WTC11 (cell line): ENCODE results near the gene PALD1. TPM values are rescaled to one million over a fixed set of nuclear protein-coding genes. Genes with fewer than 3 reads are reported as not detected.

ENCODE experiments used
- ATAC-seq: fragments of 200-7000 bp; cut with Tn5 transposase; 2 replicates; pipeline ENCODE4 v1.10.0; 2021; ENCODE audit warnings: mild to moderate bottlenecking, moderate library complexity
- CTCF ChIA-PET: fragments of 300-600 bp; sonication (Branson Sonifier 250); formaldehyde crosslinking; loops from one replicate; lab custom pipeline; 2021; ENCODE audit warnings: antibody characterized with exemption; lab: Charles Lee
- POLR2A ChIA-PET: fragments of 350-600 bp; sonication (Branson Sonifier 250); formaldehyde crosslinking; loops from one replicate; lab custom pipeline; 2021; ENCODE audit warnings: antibody characterized with exemption; lab: Charles Lee
- DNase-seq: peaks from one replicate; pipeline ENCODE4 v3.0.0; 2021; ENCODE audit warnings: low spot score
- H3K27ac Mint-ChIP-seq: 2 replicates; pipeline ENCODE4 v1.8.0; 2021; ENCODE audit warnings: mixed read lengths
- H3K27me3 Mint-ChIP-seq: 2 replicates; pipeline ENCODE4 v1.8.0; 2021; ENCODE audit warnings: low read depth, mild to moderate bottlenecking, moderate library complexity, mixed read lengths
- H3K36me3 Mint-ChIP-seq: 2 replicates; pipeline ENCODE4 v1.8.0; 2021; ENCODE audit warnings: mixed read lengths
- H3K4me1 Mint-ChIP-seq: 2 replicates; pipeline ENCODE4 v1.8.0; 2022; ENCODE audit warnings: mixed read lengths
- H3K4me3 Mint-ChIP-seq: 2 replicates; pipeline ENCODE4 v1.8.0; 2021; ENCODE audit warnings: mild to moderate bottlenecking, moderate library complexity, mixed read lengths
- H3K9me3 Mint-ChIP-seq: 2 replicates; pipeline ENCODE4 v1.8.0; 2021; ENCODE audit warnings: mixed read lengths
- CBFB ChIP-seq: sonication (generic); formaldehyde crosslinking; IDR thresholded peaks from 2 replicates; pipeline ENCODE4 v1.8.1; 2022; ENCODE audit warnings: mild to moderate bottlenecking, low read depth, missing genetic modification reagents
- CREB1 ChIP-seq: sonication (generic); formaldehyde crosslinking; IDR thresholded peaks from 2 replicates; pipeline ENCODE4 v1.8.0; 2023; ENCODE audit warnings: mild to moderate bottlenecking, missing genetic modification reagents
- ELF4 ChIP-seq: sonication (generic); formaldehyde crosslinking; IDR thresholded peaks from 2 replicates; pipeline ENCODE4 v1.8.1; 2022; ENCODE audit warnings: low read depth, mild to moderate bottlenecking, moderate library complexity, missing genetic modification reagents
- ETV6 ChIP-seq: sonication (generic); formaldehyde crosslinking; IDR thresholded peaks from 2 replicates; pipeline ENCODE4 v1.8.1; 2022; ENCODE audit warnings: mild to moderate bottlenecking, missing genetic modification reagents
- GABPB1 ChIP-seq: sonication (generic); formaldehyde crosslinking; IDR thresholded peaks from 2 replicates; pipeline ENCODE4 v1.8.1; 2023; ENCODE audit warnings: mild to moderate bottlenecking, missing genetic modification reagents
- GTF2I ChIP-seq: fragments of 250-450 bp; sonication (Bioruptor Pico); conservative IDR thresholded peaks from 2 replicates; pipeline ENCODE4 v1.4.0; 2021; ENCODE audit warnings: mild to moderate bottlenecking
- HMGA2 ChIP-seq: fragments of 250-450 bp; sonication (Bioruptor Pico); IDR thresholded peaks from 2 replicates; pipeline ENCODE4 v1.4.0; 2021; ENCODE audit warnings: mild to moderate bottlenecking, moderate library complexity
- MYBL2 ChIP-seq: sonication (generic); formaldehyde crosslinking; IDR thresholded peaks from 2 replicates; pipeline ENCODE4 v1.8.1; 2023; ENCODE audit warnings: mild to moderate bottlenecking, moderate library complexity, missing genetic modification reagents
- NFATC4 ChIP-seq: fragments of 250-450 bp; sonication (Bioruptor Pico); IDR thresholded peaks from 2 replicates; pipeline ENCODE4 v1.9.0; 2021; ENCODE audit warnings: mild to moderate bottlenecking
- NR2C2 ChIP-seq: sonication (generic); formaldehyde crosslinking; IDR thresholded peaks from 2 replicates; pipeline ENCODE4 v1.8.0; 2022; ENCODE audit warnings: mild to moderate bottlenecking, missing genetic modification reagents
- OVOL2 ChIP-seq: fragments of 250-450 bp; sonication (Bioruptor Pico); IDR thresholded peaks from 2 replicates; pipeline ENCODE4 v1.9.0; 2021; ENCODE audit warnings: mild to moderate bottlenecking, borderline replicate concordance
- PRRX2 ChIP-seq: fragments of 250-450 bp; sonication (Bioruptor Pico); IDR thresholded peaks from 2 replicates; pipeline ENCODE4 v1.8.0; 2021; ENCODE audit warnings: mild to moderate bottlenecking
- RELA ChIP-seq: sonication (generic); formaldehyde crosslinking; IDR thresholded peaks from 2 replicates; pipeline ENCODE4 v1.8.1; 2022; ENCODE audit warnings: missing genetic modification reagents, mild to moderate bottlenecking, borderline replicate concordance
- RORB ChIP-seq: fragments of 250-450 bp; sonication (Bioruptor Pico); IDR thresholded peaks from 2 replicates; pipeline ENCODE4 v1.9.0; 2021; ENCODE audit warnings: mild to moderate bottlenecking
- SMAD4 ChIP-seq: sonication (generic); formaldehyde crosslinking; IDR thresholded peaks from 2 replicates; pipeline ENCODE4 v1.8.0; 2022; ENCODE audit warnings: mild to moderate bottlenecking, missing genetic modification reagents
- SOX15 ChIP-seq: fragments of 250-450 bp; sonication (Bioruptor Pico); IDR thresholded peaks from 2 replicates; pipeline ENCODE4 v1.9.0; 2021; ENCODE audit warnings: mild to moderate bottlenecking
- TEAD1 ChIP-seq: sonication (generic); formaldehyde crosslinking; IDR thresholded peaks from 2 replicates; pipeline ENCODE4 v1.8.0; 2022; ENCODE audit warnings: mild to moderate bottlenecking, missing genetic modification reagents
- ZNF138 ChIP-seq: sonication (generic); formaldehyde crosslinking; conservative IDR thresholded peaks from 2 replicates; pipeline ENCODE4 v1.8.1; 2022; ENCODE audit warnings: mild to moderate bottlenecking, moderate library complexity, missing genetic modification reagents
- ZNF263 ChIP-seq: sonication (generic); formaldehyde crosslinking; IDR thresholded peaks from 2 replicates; pipeline ENCODE4 v1.8.1; 2022; ENCODE audit warnings: low read depth, mild to moderate bottlenecking, moderate library complexity, missing genetic modification reagents
- ZNF317 ChIP-seq: sonication (generic); formaldehyde crosslinking; IDR thresholded peaks from 2 replicates; pipeline ENCODE4 v1.8.1; 2023; ENCODE audit warnings: low read depth, mild to moderate bottlenecking, moderate library complexity, missing genetic modification reagents, borderline replicate concordance
- ZNF423 ChIP-seq: fragments of 250-450 bp; sonication (Bioruptor Pico); IDR thresholded peaks from 2 replicates; pipeline ENCODE4 v2.1.2; 2022; ENCODE audit warnings: mild to moderate bottlenecking, moderate library complexity
- total RNA-seq: library from RNA; stranded (reverse); gene quantifications from 3 replicates; pipeline ENCODE4 v1.2.3, GENCODE V29; 2021
- TF ChIP-seq, protein P1 (sequence below): sonication (generic); formaldehyde crosslinking; IDR thresholded peaks from 2 replicates; pipeline ENCODE4 v1.8.1; 2023; ENCODE audit warnings: mild to moderate bottlenecking, missing genetic modification reagents, moderate library complexity
- TF ChIP-seq, protein P2 (sequence below): fragments of 250-450 bp; sonication (Bioruptor Pico); IDR thresholded peaks from 2 replicates; pipeline ENCODE4 v1.9.0; 2021; ENCODE audit warnings: mild to moderate bottlenecking
- TF ChIP-seq, protein P3 (sequence below): sonication (generic); formaldehyde crosslinking; IDR thresholded peaks from 2 replicates; pipeline ENCODE4 v1.8.0; 2022; ENCODE audit warnings: mild to moderate bottlenecking, missing genetic modification reagents
- TF ChIP-seq, protein P4 (sequence below): fragments of 250-450 bp; sonication (Bioruptor Pico); conservative IDR thresholded peaks from 2 replicates; pipeline ENCODE4 v1.9.0; 2021; ENCODE audit warnings: mild to moderate bottlenecking
- TF ChIP-seq, protein P5 (sequence below): fragments of 250-450 bp; sonication (Bioruptor Pico); IDR thresholded peaks from 2 replicates; pipeline ENCODE4 v1.9.0; 2021; ENCODE audit warnings: moderate library complexity, mild to moderate bottlenecking, inconsistent platforms, borderline replicate concordance
- TF ChIP-seq, protein P6 (sequence below): fragments of 200-600 bp; IDR thresholded peaks from 2 replicates; pipeline ENCODE4 v1.8.0; 2022; ENCODE audit warnings: antibody characterized with exemption
- TF ChIP-seq, protein P7 (sequence below): sonication (generic); formaldehyde crosslinking; IDR thresholded peaks from 2 replicates; pipeline ENCODE4 v1.8.0; 2022; ENCODE audit warnings: mild to moderate bottlenecking, missing genetic modification reagents
- TF ChIP-seq, protein P8 (sequence below): fragments of 250-450 bp; sonication (Bioruptor Pico); IDR thresholded peaks from 2 replicates; pipeline ENCODE4 v1.8.0; 2021; ENCODE audit warnings: mild to moderate bottlenecking

The PALD1 gene
- total RNA-seq, 1 experiment from 2014 or later = 43.6 TPM

DNA sequence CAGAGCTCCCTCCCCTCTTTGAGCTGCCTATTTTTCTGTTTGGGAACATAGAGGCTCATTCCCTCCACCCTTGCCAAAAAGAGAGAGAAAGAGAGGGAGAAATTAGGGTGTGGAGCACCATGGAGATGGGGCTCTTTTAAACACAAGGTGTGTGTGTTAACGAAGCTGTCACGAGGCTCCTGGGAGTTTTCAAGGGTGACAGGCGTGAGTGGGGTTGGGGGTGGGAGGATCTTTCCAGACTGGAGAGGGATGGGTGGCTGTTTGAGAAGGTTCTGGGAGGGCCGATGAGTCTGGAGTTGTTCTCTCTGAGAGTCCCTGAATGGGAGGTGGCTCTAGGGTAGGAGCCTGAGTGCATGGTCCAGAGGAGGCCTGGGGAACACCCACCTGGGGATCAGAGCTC, 45.0 kb downstream of the PALD1 start:
- POLR2A ChIA-PET = interaction anchor here (0.7 kb wide), 2 partner anchors 65 to 251 kb away, joined by 4 read pairs; no protein-coding TSS in a partner anchor
- ATAC-seq (no peak), DNase-seq (no peak)
- CTCF ChIA-PET = interaction anchor here (1.0 to 1.6 kb wide), 7 partner anchors 14 to 93 kb away, joined by 3 to 6 read pairs (median 4); partner anchors contain the start of gene PALD1
- Mint-ChIP-seq H3K9me3 (no peaks in the 10 kb centered on the region), H3K4me3 (no peak overlapping the region), H3K27me3 (no peaks in the 10 kb centered on the region), H3K36me3 (peaks cover 2% of the 10 kb centered on the region; the same call in 1 of the 2 replicates), H3K4me1 (0 out of 2 replicates have a peak, but pooled peaks cover under 1% of the 10 kb centered on the region)
- TF ChIP-seq GTF2I (CRISPR knock-in tag) = no peak
- TF ChIP-seq, protein P1, sequence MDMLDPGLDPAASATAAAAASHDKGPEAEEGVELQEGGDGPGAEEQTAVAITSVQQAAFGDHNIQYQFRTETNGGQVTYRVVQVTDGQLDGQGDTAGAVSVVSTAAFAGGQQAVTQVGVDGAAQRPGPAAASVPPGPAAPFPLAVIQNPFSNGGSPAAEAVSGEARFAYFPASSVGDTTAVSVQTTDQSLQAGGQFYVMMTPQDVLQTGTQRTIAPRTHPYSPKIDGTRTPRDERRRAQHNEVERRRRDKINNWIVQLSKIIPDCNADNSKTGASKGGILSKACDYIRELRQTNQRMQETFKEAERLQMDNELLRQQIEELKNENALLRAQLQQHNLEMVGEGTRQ (CRISPR knock-in tag) = no peak
- TF ChIP-seq GABPB1 (CRISPR knock-in tag) = no peak
- TF ChIP-seq ZNF138 (CRISPR knock-in tag) = no peak
- TF ChIP-seq PRRX2 (CRISPR knock-in tag) = no peak
- TF ChIP-seq SOX15 (CRISPR knock-in tag) = no peak
- no peak for TF ChIP-seq HMGA2 (CRISPR knock-in tag)
- no peak for TF ChIP-seq TEAD1 (CRISPR knock-in tag)
- TF ChIP-seq NR2C2 (CRISPR knock-in tag) = no peak
- TF ChIP-seq, protein P2, sequence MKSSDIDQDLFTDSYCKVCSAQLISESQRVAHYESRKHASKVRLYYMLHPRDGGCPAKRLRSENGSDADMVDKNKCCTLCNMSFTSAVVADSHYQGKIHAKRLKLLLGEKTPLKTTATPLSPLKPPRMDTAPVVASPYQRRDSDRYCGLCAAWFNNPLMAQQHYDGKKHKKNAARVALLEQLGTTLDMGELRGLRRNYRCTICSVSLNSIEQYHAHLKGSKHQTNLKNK (CRISPR knock-in tag) = no peak
- TF ChIP-seq SMAD4 (CRISPR knock-in tag) = no peak
- TF ChIP-seq OVOL2 (CRISPR knock-in tag) = no peak
- TF ChIP-seq ZNF317 (CRISPR knock-in tag) = no peak
- TF ChIP-seq, all 79 proteins: peak for 0
- H3K27ac Mint-ChIP-seq = no peak overlapping the region; the same call in 1 of the 2 replicates

DNA sequence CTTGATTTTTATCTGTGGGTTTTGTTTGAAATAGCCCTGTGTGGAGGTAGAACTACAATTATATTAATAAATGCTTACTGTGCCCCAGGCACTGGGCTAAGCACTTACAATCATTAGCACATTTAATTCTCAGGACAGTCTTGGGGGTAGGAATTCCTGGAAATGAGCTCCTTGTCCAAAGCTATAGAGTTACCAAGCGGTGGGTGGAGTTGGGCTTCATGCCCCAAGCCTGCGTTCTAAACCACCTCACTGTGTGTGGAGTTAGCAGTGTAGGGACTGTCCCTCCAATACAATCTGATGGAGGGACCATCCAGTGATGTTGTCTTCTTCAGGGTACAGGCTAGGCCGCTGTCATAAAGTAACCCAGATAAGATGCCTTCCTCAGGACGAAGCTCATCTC, 49.7 kb downstream of the PALD1 start:
- ChIA-PET CTCF (interaction anchor here (0.7 to 3.7 kb wide), 7 partner anchors 9 to 739 kb away, joined by 3 to 34 read pairs (median 4); no protein-coding TSS in a partner anchor), POLR2A (interaction anchor here (0.5 kb wide), 1 partner anchor 96 kb away, joined by 3 read pairs; no protein-coding TSS in a partner anchor)
- Mint-ChIP-seq H3K27me3 (no peaks in the 10 kb centered on the region), H3K9me3 (no peaks in the 10 kb centered on the region), H3K36me3 (peaks cover 6% of the 10 kb centered on the region), H3K27ac (no peak overlapping the region), H3K4me3 (no peak overlapping the region), H3K4me1 (peaks cover 3% of the 10 kb centered on the region; the same call in 1 of the 2 replicates)
- no peak for DNase-seq
- ATAC-seq = no peak
- TF ChIP-seq ETV6 (CRISPR knock-in tag) (no peak), RELA (no peak), CREB1 (CRISPR knock-in tag) (no peak), ZNF263 (CRISPR knock-in tag) (no peak), ZNF423 (no peak), OVOL2 (CRISPR knock-in tag) (no peak), CBFB (CRISPR knock-in tag) (no peak), RORB (CRISPR knock-in tag) (no peak), ELF4 (CRISPR knock-in tag) (no peak), SMAD4 (CRISPR knock-in tag) (no peak), NFATC4 (CRISPR knock-in tag) (no peak), MYBL2 (no peak)
- TF ChIP-seq, protein P3, sequence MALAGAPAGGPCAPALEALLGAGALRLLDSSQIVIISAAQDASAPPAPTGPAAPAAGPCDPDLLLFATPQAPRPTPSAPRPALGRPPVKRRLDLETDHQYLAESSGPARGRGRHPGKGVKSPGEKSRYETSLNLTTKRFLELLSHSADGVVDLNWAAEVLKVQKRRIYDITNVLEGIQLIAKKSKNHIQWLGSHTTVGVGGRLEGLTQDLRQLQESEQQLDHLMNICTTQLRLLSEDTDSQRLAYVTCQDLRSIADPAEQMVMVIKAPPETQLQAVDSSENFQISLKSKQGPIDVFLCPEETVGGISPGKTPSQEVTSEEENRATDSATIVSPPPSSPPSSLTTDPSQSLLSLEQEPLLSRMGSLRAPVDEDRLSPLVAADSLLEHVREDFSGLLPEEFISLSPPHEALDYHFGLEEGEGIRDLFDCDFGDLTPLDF (CRISPR knock-in tag) = no peak
- TF ChIP-seq, protein P4, sequence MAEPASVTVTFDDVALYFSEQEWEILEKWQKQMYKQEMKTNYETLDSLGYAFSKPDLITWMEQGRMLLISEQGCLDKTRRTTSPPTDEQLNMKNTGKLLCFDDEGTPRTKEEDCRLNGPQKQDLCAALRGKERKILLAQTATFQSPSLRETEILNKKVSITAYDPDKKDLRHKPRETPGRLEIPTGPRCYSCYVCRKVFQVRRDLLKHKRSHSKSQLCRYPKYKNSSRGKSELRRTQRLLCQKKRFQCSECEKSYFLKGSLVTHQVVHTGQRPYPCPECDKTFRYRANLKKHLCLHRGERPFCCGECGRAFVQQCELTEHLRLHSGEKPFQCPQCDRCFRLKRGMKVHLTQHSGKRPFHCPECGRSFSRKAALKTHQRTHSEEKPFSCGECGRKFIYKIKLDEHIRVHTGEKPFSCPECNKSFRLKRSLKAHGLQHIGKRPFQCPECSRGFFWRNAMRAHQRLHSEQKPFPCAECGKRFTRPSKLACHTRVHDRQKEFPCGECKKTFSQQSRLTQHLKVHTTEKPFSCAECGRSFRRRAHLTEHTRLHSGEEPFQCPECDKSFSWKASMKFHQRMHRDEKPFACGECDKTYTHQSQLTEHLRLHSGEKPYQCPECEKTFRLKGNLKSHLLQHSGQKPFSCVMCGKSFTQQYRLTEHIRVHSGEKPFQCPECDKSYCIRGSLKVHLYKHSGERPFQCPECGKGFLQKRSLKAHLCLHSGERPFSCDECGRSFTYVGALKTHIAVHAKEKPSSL = no peak
- TF ChIP-seq, protein P5, sequence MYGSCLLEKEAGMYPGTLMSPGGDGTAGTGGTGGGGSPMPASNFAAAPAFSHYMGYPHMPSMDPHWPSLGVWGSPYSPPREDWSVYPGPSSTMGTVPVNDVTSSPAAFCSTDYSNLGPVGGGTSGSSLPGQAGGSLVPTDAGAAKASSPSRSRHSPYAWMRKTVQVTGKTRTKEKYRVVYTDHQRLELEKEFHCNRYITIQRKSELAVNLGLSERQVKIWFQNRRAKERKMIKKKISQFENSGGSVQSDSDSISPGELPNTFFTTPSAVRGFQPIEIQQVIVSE (CRISPR knock-in tag) = no peak
- TF ChIP-seq, protein P6, sequence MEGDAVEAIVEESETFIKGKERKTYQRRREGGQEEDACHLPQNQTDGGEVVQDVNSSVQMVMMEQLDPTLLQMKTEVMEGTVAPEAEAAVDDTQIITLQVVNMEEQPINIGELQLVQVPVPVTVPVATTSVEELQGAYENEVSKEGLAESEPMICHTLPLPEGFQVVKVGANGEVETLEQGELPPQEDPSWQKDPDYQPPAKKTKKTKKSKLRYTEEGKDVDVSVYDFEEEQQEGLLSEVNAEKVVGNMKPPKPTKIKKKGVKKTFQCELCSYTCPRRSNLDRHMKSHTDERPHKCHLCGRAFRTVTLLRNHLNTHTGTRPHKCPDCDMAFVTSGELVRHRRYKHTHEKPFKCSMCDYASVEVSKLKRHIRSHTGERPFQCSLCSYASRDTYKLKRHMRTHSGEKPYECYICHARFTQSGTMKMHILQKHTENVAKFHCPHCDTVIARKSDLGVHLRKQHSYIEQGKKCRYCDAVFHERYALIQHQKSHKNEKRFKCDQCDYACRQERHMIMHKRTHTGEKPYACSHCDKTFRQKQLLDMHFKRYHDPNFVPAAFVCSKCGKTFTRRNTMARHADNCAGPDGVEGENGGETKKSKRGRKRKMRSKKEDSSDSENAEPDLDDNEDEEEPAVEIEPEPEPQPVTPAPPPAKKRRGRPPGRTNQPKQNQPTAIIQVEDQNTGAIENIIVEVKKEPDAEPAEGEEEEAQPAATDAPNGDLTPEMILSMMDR = no peak
- TF ChIP-seq, protein P7, sequence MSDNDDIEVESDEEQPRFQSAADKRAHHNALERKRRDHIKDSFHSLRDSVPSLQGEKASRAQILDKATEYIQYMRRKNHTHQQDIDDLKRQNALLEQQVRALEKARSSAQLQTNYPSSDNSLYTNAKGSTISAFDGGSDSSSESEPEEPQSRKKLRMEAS (CRISPR knock-in tag) = no peak
- TF ChIP-seq, protein P8, sequence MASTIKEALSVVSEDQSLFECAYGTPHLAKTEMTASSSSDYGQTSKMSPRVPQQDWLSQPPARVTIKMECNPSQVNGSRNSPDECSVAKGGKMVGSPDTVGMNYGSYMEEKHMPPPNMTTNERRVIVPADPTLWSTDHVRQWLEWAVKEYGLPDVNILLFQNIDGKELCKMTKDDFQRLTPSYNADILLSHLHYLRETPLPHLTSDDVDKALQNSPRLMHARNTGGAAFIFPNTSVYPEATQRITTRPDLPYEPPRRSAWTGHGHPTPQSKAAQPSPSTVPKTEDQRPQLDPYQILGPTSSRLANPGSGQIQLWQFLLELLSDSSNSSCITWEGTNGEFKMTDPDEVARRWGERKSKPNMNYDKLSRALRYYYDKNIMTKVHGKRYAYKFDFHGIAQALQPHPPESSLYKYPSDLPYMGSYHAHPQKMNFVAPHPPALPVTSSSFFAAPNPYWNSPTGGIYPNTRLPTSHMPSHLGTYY (CRISPR knock-in tag) = no peak
